HG02884 (cell line): ENCODE data around the gene ARID3C.

Experiments
- ATAC-seq: cut with Tn5 transposase; IDR thresholded peaks from one replicate; pipeline ENCODE4 v1.9.1; 2021; ENCODE audit warnings: mild to moderate bottlenecking, moderate library complexity; ENCODE audit not compliant: unreplicated experiment

The ARID3C gene

DNA sequence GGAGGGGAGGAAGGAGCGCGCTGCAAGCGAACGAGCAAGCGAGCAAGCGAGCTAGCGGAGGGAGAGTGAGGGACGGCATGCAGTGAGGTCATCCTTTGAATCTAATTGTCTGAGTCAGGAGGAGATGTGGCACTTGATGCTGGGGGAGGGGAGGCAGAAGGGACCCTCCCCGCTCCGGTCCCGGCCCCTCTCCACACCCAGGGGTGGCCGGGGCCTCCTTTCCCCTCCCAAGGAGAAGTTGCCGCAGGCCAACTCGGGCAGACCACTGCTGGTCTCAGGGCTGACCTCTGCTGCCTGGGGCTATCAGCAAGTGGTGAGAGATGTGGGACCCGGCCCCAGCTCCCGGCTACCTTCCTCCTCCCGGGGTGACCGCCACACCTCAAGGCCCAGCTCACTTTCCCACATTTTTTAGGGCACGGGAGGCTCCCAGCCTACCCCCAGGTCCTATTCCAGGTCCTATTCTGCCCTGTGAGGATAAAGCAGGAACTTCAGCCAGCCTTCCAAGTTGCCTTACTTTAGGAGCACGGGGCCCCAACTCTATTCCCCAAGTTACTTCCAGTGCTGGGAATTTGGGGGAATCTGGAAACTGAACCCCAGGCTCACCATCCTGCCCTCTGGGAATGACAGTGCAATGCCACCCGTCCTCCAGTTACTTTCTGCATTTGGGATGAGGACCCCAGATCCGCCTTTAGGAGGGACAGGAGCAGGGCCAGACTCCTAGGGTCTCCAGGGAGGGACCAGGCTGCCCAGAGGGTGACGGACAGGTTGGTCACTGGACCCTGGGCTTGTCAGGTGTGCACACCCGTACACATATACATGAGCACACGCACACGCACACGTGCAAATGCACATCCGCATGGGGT, 50.4 kb downstream of the ARID3C start:
- no peak for ATAC-seq

DNA sequence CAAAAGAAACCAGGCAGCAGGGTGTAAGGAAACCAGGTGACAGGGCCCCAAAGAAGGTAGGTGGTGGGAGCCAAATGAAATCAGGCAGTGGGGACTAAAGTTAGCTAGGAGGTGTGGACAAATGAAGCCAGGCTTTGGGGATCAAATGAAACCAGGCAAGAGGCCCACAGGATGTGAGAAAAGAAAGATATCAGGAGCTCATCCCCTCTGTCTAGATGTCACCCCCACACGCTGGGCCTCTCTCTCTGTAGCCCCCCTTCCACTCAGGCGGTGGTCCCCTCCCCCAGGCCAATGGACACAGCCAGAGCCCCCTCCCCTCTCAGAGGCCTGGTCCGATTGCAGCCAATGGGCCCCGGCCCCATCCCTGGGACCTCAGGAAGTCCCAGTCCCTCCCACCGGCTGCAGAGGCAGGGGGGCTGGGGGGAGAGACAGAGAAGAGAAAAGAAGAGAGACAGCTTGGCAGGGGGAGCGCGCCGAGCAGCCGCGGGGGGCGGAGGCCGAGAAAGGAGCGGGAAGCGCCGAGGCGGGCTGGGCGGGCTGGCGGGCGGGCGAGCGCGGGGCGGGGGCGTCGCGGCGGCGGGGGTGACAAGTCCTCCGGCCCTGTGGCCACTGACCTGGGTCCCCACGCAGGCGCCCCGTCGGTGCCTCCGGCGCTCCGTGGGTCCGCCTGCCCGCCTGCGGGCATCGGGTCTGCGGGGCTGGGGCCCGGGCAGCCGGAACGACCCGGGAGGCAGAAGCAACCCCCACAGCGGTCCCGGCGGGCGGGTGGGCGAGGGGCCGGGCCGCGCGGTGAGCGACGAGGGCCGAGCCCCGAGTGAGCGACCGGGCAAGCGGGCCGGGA, 51.2 kb downstream of the ARID3C start:
- ATAC-seq: no peak

DNA sequence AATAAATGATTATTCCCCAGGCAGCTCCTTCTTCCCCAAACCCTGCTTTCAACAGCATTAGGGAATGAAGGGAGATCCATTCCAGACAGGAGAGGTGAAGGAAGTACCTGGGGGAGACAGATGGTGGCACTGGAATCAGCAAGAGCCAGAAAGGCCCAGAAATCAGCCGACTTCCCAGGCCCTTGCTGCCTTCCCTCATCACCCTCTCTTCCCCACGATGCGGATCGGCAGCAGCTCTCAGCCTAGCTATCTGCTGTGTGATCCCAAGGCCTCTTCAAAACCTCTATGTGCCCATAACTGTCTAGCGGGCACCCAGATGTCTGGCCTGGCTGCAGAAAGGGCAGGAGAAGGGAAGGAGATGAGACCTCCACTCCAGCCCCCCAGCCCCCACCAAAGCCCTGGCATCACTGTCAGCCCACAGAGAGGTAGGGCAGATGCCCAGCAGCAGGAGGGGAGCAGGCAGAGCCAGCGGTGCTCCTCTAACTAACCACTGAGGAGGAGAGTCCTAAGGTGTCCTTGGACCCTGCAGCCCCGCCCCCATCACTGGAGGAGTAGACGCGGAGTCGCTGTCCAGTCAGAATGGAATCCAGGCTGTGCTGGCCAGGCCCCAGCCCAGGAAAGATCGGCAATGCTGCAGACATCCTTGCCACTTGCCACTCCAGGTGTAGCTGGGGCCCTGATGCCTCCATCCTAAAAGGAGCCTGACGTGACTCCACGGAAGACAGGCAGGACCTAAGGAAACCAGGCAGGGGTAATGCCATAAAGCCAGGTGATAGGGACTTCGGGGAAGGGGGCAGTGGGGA, 52.1 kb downstream of the ARID3C start:
- no peak for ATAC-seq

DNA sequence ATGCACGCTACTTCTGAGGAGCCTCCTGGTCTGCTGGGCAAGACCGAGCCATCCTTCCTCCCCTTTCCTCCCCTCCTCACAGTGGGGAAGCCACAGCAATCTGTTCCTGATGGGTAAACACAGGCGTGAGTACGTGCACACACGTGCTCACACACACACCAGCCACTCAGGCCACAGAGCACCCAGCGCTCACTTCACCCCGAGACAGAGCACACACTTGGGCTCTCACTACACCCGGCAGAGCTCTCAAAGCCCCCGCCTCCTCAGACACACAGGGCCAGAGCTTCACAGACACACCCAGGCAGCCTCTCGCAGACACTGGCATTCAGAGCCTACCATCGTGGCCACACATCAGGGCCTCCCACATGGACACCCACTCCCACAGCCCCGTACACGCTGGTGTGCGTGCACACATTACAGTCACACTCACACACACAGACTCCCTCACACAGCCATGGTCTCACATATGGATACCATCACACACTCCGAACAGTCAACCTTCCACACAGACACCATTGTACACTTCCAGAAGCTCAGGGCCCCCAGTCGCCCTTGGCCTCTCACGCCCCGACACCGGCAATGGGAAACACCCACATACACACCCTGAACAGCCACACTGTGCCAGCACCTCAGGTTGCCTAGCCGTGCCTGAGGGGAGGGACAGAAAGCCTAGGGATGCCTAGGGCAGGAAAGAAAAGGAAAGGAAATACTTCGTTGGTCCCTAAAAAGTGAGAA, 52.8 kb downstream of the ARID3C start:
- ATAC-seq: no peak

DNA sequence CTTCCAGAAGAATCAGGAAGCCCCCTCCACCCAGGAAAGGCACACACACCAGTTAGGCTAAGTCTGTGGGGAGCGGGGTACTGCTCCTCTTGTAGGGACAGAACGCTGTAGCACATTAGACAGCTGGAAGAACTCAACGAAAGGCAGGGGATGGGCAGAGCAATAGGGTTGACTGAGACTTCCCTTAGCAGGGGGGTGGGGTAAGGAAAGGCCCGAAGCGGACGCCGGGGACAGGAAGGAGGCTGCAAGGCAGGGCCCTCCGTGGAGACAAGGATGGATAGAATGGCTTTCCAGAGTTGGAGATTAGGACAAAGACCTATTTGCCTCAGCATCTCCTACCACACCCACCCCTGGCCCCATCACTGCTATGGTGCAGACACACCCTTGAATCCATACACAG, 53.6 kb downstream of the ARID3C start:
- no peak for ATAC-seq

DNA sequence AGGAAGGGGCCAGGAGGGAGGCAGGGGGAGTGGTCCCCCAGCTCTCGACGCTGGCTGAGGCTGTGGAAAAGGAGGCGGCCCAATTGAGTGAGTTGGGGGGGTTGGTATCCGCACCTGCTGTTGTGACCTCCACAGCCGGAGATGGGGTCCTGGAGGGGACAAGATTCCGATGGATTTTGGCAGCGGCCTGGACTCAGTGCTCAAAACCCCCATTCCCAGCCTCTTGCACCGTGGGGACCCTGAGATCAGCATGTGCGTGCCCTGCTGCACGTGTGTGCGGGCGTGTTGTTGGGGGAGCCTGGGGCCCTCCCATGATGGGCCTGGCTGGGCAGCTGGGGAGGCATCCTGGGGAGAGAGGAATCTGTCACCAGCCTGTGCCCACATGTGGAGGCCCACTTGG, 54.3 kb downstream of the ARID3C start:
- no peak for ATAC-seq

DNA sequence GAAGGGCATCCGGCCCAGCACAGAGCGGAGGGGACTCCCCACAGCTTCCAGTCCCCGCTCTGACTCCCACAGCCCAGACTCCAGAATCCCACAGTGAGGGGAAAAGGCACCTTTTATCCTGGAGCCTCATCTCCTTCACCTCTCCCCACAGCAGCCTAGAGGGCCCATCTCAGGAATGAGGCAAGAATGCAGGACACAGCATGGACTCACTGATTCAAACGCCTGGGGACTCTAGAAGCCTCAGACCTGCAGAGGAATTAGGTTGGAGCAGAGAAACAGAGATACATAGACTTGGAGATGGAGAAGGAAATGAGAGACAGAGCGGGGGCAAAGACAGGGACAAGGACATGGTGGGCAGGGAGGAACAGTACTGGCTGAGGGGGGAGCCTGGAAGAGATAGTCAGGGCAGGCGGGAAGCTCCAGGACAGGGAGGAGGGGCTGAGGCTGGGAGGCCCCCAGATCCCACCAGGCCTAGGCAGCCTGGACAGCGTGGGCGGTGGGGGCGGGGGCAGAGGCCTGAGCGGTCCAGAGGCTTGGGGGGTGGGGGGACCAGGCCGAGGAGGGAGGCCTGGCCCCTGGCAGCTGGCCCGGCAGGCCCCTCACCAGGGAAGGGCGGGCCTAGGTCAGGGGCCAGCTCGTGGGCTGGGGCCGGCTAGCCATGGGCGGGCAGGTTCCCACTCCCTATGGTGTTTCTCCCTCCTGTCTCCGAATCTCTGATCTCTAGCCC, 55.1 kb downstream of the ARID3C start:
- no peak for ATAC-seq

DNA sequence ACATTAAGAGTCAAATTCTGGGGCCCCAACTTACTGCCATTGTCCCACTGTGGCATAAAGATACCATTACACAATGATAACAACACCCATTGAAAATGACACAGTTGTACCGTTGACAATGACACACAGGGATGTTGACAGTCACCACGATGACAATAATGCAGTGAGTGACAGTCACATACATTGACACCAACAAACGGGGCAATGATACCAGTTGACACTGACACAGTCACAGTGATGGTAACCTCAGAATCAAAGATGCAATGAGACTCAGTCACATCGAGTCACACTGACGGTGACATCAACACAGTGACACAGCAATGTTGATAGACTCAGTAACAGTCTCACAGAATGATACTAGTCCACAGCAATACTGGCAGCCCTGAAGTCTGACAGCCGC, 56.2 kb downstream of the ARID3C start:
- no peak for ATAC-seq

DNA sequence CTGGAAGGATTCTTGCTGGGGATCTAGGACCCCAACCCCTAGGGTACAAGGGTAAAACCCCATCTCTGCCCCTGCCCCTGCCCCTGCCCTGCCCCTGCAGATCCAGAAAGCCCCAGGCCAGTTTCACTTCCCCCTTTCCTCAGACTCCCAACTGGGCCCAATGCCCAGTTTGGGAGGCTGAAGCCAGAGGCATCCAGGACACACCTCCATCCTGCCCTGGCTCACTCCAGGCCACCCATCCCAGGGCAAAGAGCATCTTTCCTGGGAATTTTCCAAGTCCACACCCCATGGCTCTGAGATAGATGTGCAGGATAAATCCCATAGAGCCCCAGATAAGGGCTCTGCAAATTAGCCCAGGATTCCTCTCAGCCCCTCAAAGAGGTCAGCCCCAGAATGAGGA, 56.8 kb downstream of the ARID3C start:
- ATAC-seq: no peak

DNA sequence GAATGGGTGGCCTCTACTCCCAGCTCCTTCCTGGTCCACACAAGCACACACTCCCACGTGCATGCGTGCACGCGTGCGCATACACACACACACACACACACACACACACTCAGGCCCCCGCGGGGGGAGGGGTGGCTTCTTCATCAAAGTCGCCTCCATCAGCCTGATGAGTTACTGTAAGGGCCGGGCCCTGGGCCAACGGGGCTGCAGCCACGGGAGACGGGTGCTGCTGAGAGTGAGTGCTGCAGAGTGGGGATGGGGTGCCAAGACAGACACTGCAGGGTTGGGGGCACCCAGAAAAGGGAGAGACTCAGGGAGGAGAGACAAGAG, 57.4 kb downstream of the ARID3C start:
- no peak for ATAC-seq
